ENCODE results near the gene MAMLD1. TPM values are rescaled to one million over a fixed set of nuclear protein-coding genes. Genes with fewer than 3 reads are reported as not detected.

MAMLD1 gene
- polyA plus RNA-seq, 12 donors: 11.3 to 20.9 (median 16.7) TPM; not detected in 1

Other genes with a start within 250 kb of the MAMLD1 start
- 10 to 100 TPM in 1 of 12 donors, 1 to 10 TPM in 10, not detected in 1; 4.3 to 13.5 (median 6.3) TPM for gene MTM1, start 205.3 kb downstream of the MAMLD1 start, polyA plus RNA-seq (ENCODE audit: insufficient read length in 12 of 12)